Right atrium auricular region (tissue), 2 donors: Measurements from ENCODE around the gene ANTXR1. TPM values are rescaled to one million over a fixed set of nuclear protein-coding genes. Genes with fewer than 3 reads are reported as not detected.

Experiments used
- DNase-seq: peaks from one replicate; pipeline ENCODE4 v3.0.0-alpha.2; 2019; ENCODE audit warnings: low spot score
- H3K27ac ChIP-seq, 2 donors: fragments of 200-600 bp; sonication (generic); 1 replicate in 1 of 2; 2 replicates in 1 of 2; pipeline ENCODE4 v1.5.1; 2016 to 2019
- H3K27me3 ChIP-seq, 2 donors: fragments of 200-600 bp; sonication (generic); one replicate each; pipeline versions ENCODE4 v1.5.1 to v1.6.0; 2017 to 2019
- H3K36me3 ChIP-seq: fragments of 200-600 bp; sonication (generic); one replicate; pipeline ENCODE4 v1.5.1; 2016
- H3K4me1 ChIP-seq, 2 donors: fragments of 200-600 bp; sonication (generic); one replicate each; pipeline versions ENCODE4 v1.5.1 to v1.6.0; 2017 to 2019
- H3K4me3 ChIP-seq, 2 donors: fragments of 200-600 bp; sonication (generic); 1 replicate in 1 of 2; 2 replicates in 1 of 2; pipeline ENCODE4 v1.5.1; 2017 to 2019; ENCODE audit warnings: mild to moderate bottlenecking in 1 of 2, moderate library complexity in 1 of 2
- H3K9me3 ChIP-seq, 2 donors: fragments of 200-600 bp; sonication (generic); one replicate each; pipeline ENCODE4 v1.5.1; 2019
- CTCF ChIP-seq, 2 donors: fragments of 200-600 bp; sonication (generic); IDR thresholded peaks; one replicate each; pipeline ENCODE4 v1.5.1; 2019; ENCODE audit warnings: antibody characterized with exemption in 2 of 2
- total RNA-seq, 2 donors: library from RNA; depleted of rRNA; stranded (reverse); fragments of >200 nt; gene quantifications; one replicate each; pipeline ENCODE4 v1.1.0, GENCODE V29; 2016

ANTXR1 gene
- total RNA-seq, 2 donors from 2014 or later = 27.3 to 52.2 TPM

GRCh38 chr2:69145204-69145603 lies 132.2 kb downstream of the ANTXR1 start:
- TF ChIP-seq CTCF (IDR thresholded peaks at IDR 0.05) = no peak
- Histone ChIP-seq H3K4me3 (no peak overlapping the region), H3K4me1 (peaks cover 0 to 14% of the 10 kb centered on the region in 2 donors), H3K27ac (peak overlapping the region in 1 of 2 donors; percentile 11), H3K36me3 (no peaks in the 10 kb centered on the region), H3K9me3 (no peaks in the 10 kb centered on the region), H3K27me3 (no peaks in the 10 kb centered on the region)
- DNase-seq = no peak

GRCh38 chr2:69147841-69148533 lies 135.0 kb downstream of the ANTXR1 start:
- no peak overlapping the region for H3K27ac ChIP-seq
- peaks cover 0 to 31% of the 10 kb centered on the region in 2 donors for H3K4me1 ChIP-seq

GRCh38 chr2:69149631-69150215 lies 136.7 kb downstream of the ANTXR1 start:
- DNase-seq = no peak

More at GRCh38 chr2:69147841-69148533, 135.0 kb downstream of the ANTXR1 start:
- H3K27me3 ChIP-seq = no peaks in the 10 kb centered on the region
- no peak overlapping the region for H3K4me3 ChIP-seq
- DNase-seq = no peak
- H3K9me3 ChIP-seq = no peaks in the 10 kb centered on the region
- no peaks in the 10 kb centered on the region for H3K36me3 ChIP-seq
- no peak for TF ChIP-seq CTCF (IDR thresholded peaks at IDR 0.05)

GRCh38 chr2:69151931-69152330 lies 139.0 kb downstream of the ANTXR1 start:
- Histone ChIP-seq H3K27ac (peak overlapping the region; percentile 33 to 46), H3K4me1 (peaks cover 0 to 43% of the 10 kb centered on the region in 2 donors), H3K27me3 (no peaks in the 10 kb centered on the region), H3K36me3 (no peaks in the 10 kb centered on the region), H3K9me3 (no peaks in the 10 kb centered on the region), H3K4me3 (no peak overlapping the region)
- no peak for DNase-seq
- no peak for TF ChIP-seq CTCF (IDR thresholded peaks at IDR 0.05)

More at GRCh38 chr2:69149631-69150215, 136.7 kb downstream of the ANTXR1 start:
- Histone ChIP-seq H3K4me3 (no peak overlapping the region), H3K36me3 (no peaks in the 10 kb centered on the region), H3K4me1 (peaks cover 0 to 43% of the 10 kb centered on the region in 2 donors), H3K27ac (peak overlapping the region; percentile 52 to 64), H3K9me3 (no peaks in the 10 kb centered on the region), H3K27me3 (no peaks in the 10 kb centered on the region)
- no peak for TF ChIP-seq CTCF (IDR thresholded peaks at IDR 0.05)

- H3K27me3 ChIP-seq = no peaks in the 10 kb centered on the region
- DNase-seq = no peak
- peaks cover 0 to 43% of the 10 kb centered on the region in 2 donors for H3K4me1 ChIP-seq
- no peaks in the 10 kb centered on the region for H3K36me3 ChIP-seq
- H3K9me3 ChIP-seq = no peaks in the 10 kb centered on the region
- TF ChIP-seq CTCF (IDR thresholded peaks at IDR 0.05) = no peak
- no peak overlapping the region for H3K4me3 ChIP-seq
- peak overlapping the region; percentile 33 to 46 for H3K27ac ChIP-seq
Observed at GRCh38 chr2:69152847-69153583, 140.0 kb downstream of the ANTXR1 start.
